GOT3 (cell line): Measurements from ENCODE around the gene PRKCH.

Experiments used
- DNase-seq: peaks from one replicate; lab custom pipeline; 2025; ENCODE audit warnings: mixed read lengths; lab: John Stamatoyannopoulos, UW

PRKCH gene

GRCh38 chr14:61491876-61492434 lies 170.6 kb downstream of the PRKCH start:
- no peak for DNase-seq

GRCh38 chr14:61492474-61492873 lies 171.1 kb downstream of the PRKCH start:
- DNase-seq = no peak

GRCh38 chr14:61493239-61493638 lies 171.9 kb downstream of the PRKCH start:
- no peak for DNase-seq

- DNase-seq = no peak
These were observed 172.6 kb downstream of the PRKCH start for GRCh38 chr14:61494018-61494417.

- no peak for DNase-seq
These were observed 174.4 kb downstream of the PRKCH start for GRCh38 chr14:61495809-61496208.

GRCh38 chr14:61498303-61498702 lies 176.9 kb downstream of the PRKCH start:
- no peak for DNase-seq

- no peak for DNase-seq
These were observed 177.4 kb downstream of the PRKCH start for GRCh38 chr14:61498811-61499210.

- DNase-seq = no peak
These were observed 178.6 kb downstream of the PRKCH start for GRCh38 chr14:61499991-61500390.

GRCh38 chr14:61501714-61502458 lies 180.5 kb downstream of the PRKCH start:
- DNase-seq = no peak

- no peak for DNase-seq
These were observed 181.2 kb downstream of the PRKCH start for GRCh38 chr14:61502459-61503093.

- no peak for DNase-seq
These were observed 181.9 kb downstream of the PRKCH start for GRCh38 chr14:61503167-61503801.

GRCh38 chr14:61504901-61505300 lies 183.5 kb downstream of the PRKCH start:
- DNase-seq = no peak

- DNase-seq = no peak
These were observed 184.7 kb downstream of the PRKCH start for GRCh38 chr14:61505815-61506809.

- no peak for DNase-seq
These were observed 187.1 kb downstream of the PRKCH start for GRCh38 chr14:61508526-61508925.

- no peak for DNase-seq
These were observed 189.6 kb downstream of the PRKCH start for GRCh38 chr14:61510736-61511557.

GRCh38 chr14:61511558-61511948 lies 190.2 kb downstream of the PRKCH start:
- DNase-seq = no peak

GRCh38 chr14:61512026-61512834 lies 190.9 kb downstream of the PRKCH start:
- no peak for DNase-seq

- no peak for DNase-seq
These were observed 192.8 kb downstream of the PRKCH start for GRCh38 chr14:61513986-61514830.

GRCh38 chr14:61514927-61515326 lies 193.5 kb downstream of the PRKCH start:
- DNase-seq = no peak
